ENCODE data around the gene EXOC6B.

Gene EXOC6B

GRCh38 chr2:72254831-72255451 lies 570.9 kb downstream of the EXOC6B start:
- ATAC-seq = no peak
- no peak for TF ChIP-seq CSDC2 (CRISPR knock-in tag; IDR thresholded peaks at IDR 0.05)
- TF ChIP-seq GLIS3 (CRISPR knock-in tag; IDR thresholded peaks at IDR 0.05) = no peak
- no peak for TF ChIP-seq ISL1 (CRISPR knock-in tag; IDR thresholded peaks at IDR 0.05)
- no peak for TF ChIP-seq ZC3H10 (CRISPR knock-in tag; IDR thresholded peaks at IDR 0.05)
- TF ChIP-seq OSR1 (CRISPR knock-in tag; IDR thresholded peaks at IDR 0.05) = no peak
- TF ChIP-seq ESRRG (CRISPR knock-in tag; IDR thresholded peaks at IDR 0.05) = no peak
- no peak for TF ChIP-seq BACH2 (CRISPR knock-in tag; IDR thresholded peaks at IDR 0.05; ENCODE audit: borderline replicate concordance)

GRCh38 chr2:72238311-72238710 lies 587.5 kb downstream of the EXOC6B start:
- no peak for ATAC-seq
- TF ChIP-seq POU6F1 (CRISPR knock-in tag; IDR thresholded peaks at IDR 0.05; ENCODE audit: borderline replicate concordance, low read depth) = no peak
- TF ChIP-seq TCF4 (CRISPR knock-in tag; IDR thresholded peaks at IDR 0.05; ENCODE audit: borderline replicate concordance) = no peak
- TF ChIP-seq ZFP3 (CRISPR knock-in tag; IDR thresholded peaks at IDR 0.05) = no peak
- no peak for TF ChIP-seq BACH2 (CRISPR knock-in tag; IDR thresholded peaks at IDR 0.05; ENCODE audit: borderline replicate concordance)
- no peak for TF ChIP-seq GLIS3 (CRISPR knock-in tag; IDR thresholded peaks at IDR 0.05)

GRCh38 chr2:72237549-72237948 lies 588.3 kb downstream of the EXOC6B start:
- TF ChIP-seq POU6F1 (CRISPR knock-in tag; IDR thresholded peaks at IDR 0.05; ENCODE audit: borderline replicate concordance, low read depth) (no peak), CREB5 (CRISPR knock-in tag; IDR thresholded peaks at IDR 0.05; ENCODE audit: low read depth) (no peak), TOX (CRISPR knock-in tag; IDR thresholded peaks at IDR 0.05; ENCODE audit: borderline replicate concordance) (no peak), PPARA (CRISPR knock-in tag; IDR thresholded peaks at IDR 0.05; ENCODE audit: borderline replicate concordance) (no peak), TSHZ2 (CRISPR knock-in tag; IDR thresholded peaks at IDR 0.05) (no peak), BACH2 (CRISPR knock-in tag; IDR thresholded peaks at IDR 0.05; ENCODE audit: borderline replicate concordance) (no peak), PATZ1 (CRISPR knock-in tag; IDR thresholded peaks at IDR 0.05; ENCODE audit: borderline replicate concordance) (no peak), ZNF565 (CRISPR knock-in tag; conservative IDR thresholded peaks at IDR 0.05; ENCODE audit: low read depth) (no peak), CSRNP3 (CRISPR knock-in tag; IDR thresholded peaks at IDR 0.05) (no peak), GLIS3 (CRISPR knock-in tag; IDR thresholded peaks at IDR 0.05) (no peak), ISL1 (CRISPR knock-in tag; IDR thresholded peaks at IDR 0.05) (no peak), ZNF8 (CRISPR knock-in tag; IDR thresholded peaks at IDR 0.05) (no peak), ZFP30 (CRISPR knock-in tag; IDR thresholded peaks at IDR 0.05) (no peak), ESRRG (CRISPR knock-in tag; IDR thresholded peaks at IDR 0.05) (no peak), ZC3H10 (CRISPR knock-in tag; IDR thresholded peaks at IDR 0.05) (no peak), ZNF70 (CRISPR knock-in tag; IDR thresholded peaks at IDR 0.05) (no peak), RARB (CRISPR knock-in tag; IDR thresholded peaks at IDR 0.05) (no peak), CSDC2 (CRISPR knock-in tag; IDR thresholded peaks at IDR 0.05) (no peak), TCF4 (CRISPR knock-in tag; IDR thresholded peaks at IDR 0.05; ENCODE audit: borderline replicate concordance) (no peak), ZFP3 (CRISPR knock-in tag; IDR thresholded peaks at IDR 0.05) (no peak)
- no peak for ATAC-seq

Data from SK-N-SH treated with all-trans-retinoic acid at 6 μM for 48 hours (cell line).